SK-N-SH (cell line): ENCODE measurements around the gene WDR88.

Source experiments
- GABPA ChIP-seq: IDR thresholded peaks from 2 replicates; pipeline ENCODE4 v1.4.0; 2012; ENCODE audit warnings: low read depth, mild to moderate bottlenecking
- TF ChIP-seq, protein P1 (sequence below): fragments of 200-600 bp; sonication (generic); IDR thresholded peaks from 2 replicates; pipeline ENCODE4 v1.6.1; 2017; ENCODE audit warnings: antibody characterized with exemption, mild to moderate bottlenecking, moderate library complexity

DNA sequence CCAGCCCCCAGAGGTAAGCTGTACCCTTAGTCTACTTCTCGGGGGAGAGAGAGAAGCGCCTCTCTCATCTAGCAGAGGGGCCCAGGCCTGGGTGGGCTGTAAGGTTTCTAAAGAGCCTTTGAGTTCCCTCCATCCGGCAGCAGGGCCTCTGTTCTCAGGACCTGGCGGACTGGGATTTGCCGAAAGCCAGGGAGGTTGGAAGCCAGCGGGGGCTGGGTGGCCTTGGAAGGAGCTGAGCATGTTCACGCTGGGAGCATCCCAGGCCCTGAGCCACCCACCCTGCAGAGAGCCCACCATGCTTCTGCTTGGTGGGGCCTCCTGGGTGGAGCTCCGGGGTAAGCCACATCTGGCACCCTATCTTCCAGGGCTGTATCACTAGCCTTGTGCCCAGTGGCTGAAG is 86.0 kb downstream of the WDR88 start:
- no peak for TF ChIP-seq GABPA
- TF ChIP-seq, protein P1, sequence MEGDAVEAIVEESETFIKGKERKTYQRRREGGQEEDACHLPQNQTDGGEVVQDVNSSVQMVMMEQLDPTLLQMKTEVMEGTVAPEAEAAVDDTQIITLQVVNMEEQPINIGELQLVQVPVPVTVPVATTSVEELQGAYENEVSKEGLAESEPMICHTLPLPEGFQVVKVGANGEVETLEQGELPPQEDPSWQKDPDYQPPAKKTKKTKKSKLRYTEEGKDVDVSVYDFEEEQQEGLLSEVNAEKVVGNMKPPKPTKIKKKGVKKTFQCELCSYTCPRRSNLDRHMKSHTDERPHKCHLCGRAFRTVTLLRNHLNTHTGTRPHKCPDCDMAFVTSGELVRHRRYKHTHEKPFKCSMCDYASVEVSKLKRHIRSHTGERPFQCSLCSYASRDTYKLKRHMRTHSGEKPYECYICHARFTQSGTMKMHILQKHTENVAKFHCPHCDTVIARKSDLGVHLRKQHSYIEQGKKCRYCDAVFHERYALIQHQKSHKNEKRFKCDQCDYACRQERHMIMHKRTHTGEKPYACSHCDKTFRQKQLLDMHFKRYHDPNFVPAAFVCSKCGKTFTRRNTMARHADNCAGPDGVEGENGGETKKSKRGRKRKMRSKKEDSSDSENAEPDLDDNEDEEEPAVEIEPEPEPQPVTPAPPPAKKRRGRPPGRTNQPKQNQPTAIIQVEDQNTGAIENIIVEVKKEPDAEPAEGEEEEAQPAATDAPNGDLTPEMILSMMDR: no peak
